Measurements from ENCODE around the gene CFAP251.

CFAP251 gene

GRCh38 chr12:122021822-122022392 lies 103.5 kb downstream of the CFAP251 start, which contains the start of gene BCL7A:
BCL7A (plus strand) TSS chr12:122021884; CDS start chr12:122022092, 208 bp downstream.
- no peaks in the 10 kb centered on the region for H3K36me3 ChIP-seq (ENCODE audit: control insufficient read depth, insufficient read depth, low read length)
- H3K27me3 ChIP-seq (ENCODE audit: control insufficient read depth, insufficient read depth, low read length) = peaks cover 9% of the 10 kb centered on the region
- H3K4me1 ChIP-seq (ENCODE audit: control insufficient read depth, insufficient read depth, low read length) = peaks cover 19% of the 10 kb centered on the region
- H3K9me3 ChIP-seq (ENCODE audit: control insufficient read depth, low read length) = no peaks in the 10 kb centered on the region
- peak within 1 kb of the TSS; percentile 41 for H3K4me3 ChIP-seq (ENCODE audit: low read length)
- H3K9ac ChIP-seq (ENCODE audit: low read length) = peak within 1 kb of the TSS; percentile 59

GRCh38 chr12:122022393-122023338 lies 104.3 kb downstream of the CFAP251 start:
- Histone ChIP-seq H3K9ac (ENCODE audit: low read length) (peak overlapping the region; percentile 59), H3K27me3 (ENCODE audit: control insufficient read depth, insufficient read depth, low read length) (peaks cover 9% of the 10 kb centered on the region), H3K4me3 (ENCODE audit: low read length) (peak overlapping the region; percentile 41), H3K9me3 (ENCODE audit: control insufficient read depth, low read length) (no peaks in the 10 kb centered on the region), H3K36me3 (ENCODE audit: control insufficient read depth, insufficient read depth, low read length) (no peaks in the 10 kb centered on the region), H3K4me1 (ENCODE audit: control insufficient read depth, insufficient read depth, low read length) (peaks cover 19% of the 10 kb centered on the region)

DNA sequence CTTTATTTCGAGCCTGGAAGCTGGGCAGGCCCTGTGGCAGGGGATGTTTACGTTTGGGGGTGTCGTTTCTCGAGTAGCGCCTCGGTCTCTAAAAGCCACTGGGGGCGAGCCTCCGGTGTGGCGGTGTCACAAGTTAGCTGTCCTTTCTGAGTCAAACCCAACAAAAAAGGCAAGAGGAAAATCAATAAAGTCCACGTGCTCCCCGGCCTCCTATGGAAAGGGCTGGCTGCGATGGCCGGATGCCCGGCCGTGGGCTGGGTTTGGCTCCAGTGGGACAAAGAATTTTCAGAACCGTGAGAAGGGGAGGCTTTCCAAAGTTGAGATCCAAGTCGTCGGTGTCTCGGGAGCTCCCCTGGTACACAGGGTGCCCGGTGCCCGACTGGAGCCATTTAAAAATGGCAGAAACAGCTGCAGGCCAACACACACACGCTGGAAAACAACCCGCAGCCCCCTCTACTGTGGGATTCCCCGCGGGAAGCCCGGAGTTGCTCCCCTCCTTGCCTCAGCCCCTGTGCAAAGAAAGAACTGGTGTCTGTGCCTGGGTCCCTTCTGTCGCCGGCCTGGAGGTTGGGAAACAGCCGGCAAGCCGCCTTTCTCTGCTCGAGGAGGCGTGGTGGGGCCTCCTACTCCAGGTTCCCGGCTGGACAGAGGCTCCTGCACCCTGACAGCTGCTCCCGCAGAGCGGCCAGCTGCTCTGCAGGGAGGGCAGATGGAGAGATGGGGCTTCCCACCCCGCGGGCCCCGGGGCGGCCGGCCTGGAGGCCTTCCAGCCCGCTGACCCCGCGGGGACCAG lies 105.1 kb downstream of the CFAP251 start:
- H3K9ac ChIP-seq (ENCODE audit: low read length) = peak overlapping the region; percentile 59
- H3K4me3 ChIP-seq (ENCODE audit: low read length) = peak overlapping the region; percentile 41
- peaks cover 19% of the 10 kb centered on the region for H3K4me1 ChIP-seq (ENCODE audit: control insufficient read depth, insufficient read depth, low read length)

DNA sequence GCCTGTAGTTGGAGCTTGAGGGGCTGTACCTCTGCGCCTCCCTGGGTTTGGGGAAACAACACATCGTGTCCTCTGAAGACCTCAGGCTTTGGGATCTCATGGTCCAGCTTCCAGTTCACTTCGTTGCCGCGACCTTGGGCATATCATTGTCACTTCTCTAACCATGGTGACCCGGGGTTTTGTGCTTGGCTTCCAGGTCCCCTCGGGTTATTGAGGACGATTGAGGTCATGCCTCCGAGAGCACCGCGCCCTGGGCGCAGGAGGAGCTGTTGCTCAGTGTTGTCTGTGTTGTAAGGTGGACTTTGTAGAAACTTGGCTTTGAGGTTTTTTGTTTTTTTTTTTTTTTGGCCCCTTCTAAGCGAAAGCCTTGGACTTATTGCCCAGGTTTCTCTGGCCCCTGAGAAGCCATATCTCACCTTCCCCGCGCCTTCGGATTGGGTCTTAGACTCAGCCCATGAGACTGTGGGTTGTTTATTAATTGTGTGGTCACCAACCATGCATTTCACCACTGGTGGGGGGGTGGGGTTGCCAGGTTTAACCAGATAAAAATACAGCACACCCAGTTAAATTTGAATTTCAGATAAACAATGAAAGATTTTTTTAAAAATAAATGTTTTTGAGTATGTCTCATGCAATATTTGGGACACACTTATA lies 105.9 kb downstream of the CFAP251 start:
- Histone ChIP-seq H3K4me3 (ENCODE audit: low read length) (peak overlapping the region; percentile 41), H3K4me1 (ENCODE audit: control insufficient read depth, insufficient read depth, low read length) (peaks cover 19% of the 10 kb centered on the region), H3K36me3 (ENCODE audit: control insufficient read depth, insufficient read depth, low read length) (no peaks in the 10 kb centered on the region), H3K27me3 (ENCODE audit: control insufficient read depth, insufficient read depth, low read length) (peaks cover 9% of the 10 kb centered on the region), H3K9ac (ENCODE audit: low read length) (peak overlapping the region; percentile 59), H3K9me3 (ENCODE audit: control insufficient read depth, low read length) (no peaks in the 10 kb centered on the region)

More for the DNA sequence above, 105.1 kb downstream of the CFAP251 start:
- Histone ChIP-seq H3K27me3 (ENCODE audit: control insufficient read depth, insufficient read depth, low read length) (peaks cover 9% of the 10 kb centered on the region), H3K9me3 (ENCODE audit: control insufficient read depth, low read length) (no peaks in the 10 kb centered on the region), H3K36me3 (ENCODE audit: control insufficient read depth, insufficient read depth, low read length) (no peaks in the 10 kb centered on the region)

GRCh38 chr12:122026706-122027333 lies 108.4 kb downstream of the CFAP251 start:
- Histone ChIP-seq H3K4me1 (ENCODE audit: control insufficient read depth, insufficient read depth, low read length) (peaks cover 11% of the 10 kb centered on the region), H3K36me3 (ENCODE audit: control insufficient read depth, insufficient read depth, low read length) (no peaks in the 10 kb centered on the region), H3K4me3 (ENCODE audit: low read length) (no peak overlapping the region), H3K9ac (ENCODE audit: low read length) (no peak overlapping the region), H3K9me3 (ENCODE audit: control insufficient read depth, low read length) (no peaks in the 10 kb centered on the region), H3K27me3 (ENCODE audit: control insufficient read depth, insufficient read depth, low read length) (no peaks in the 10 kb centered on the region)

DNA sequence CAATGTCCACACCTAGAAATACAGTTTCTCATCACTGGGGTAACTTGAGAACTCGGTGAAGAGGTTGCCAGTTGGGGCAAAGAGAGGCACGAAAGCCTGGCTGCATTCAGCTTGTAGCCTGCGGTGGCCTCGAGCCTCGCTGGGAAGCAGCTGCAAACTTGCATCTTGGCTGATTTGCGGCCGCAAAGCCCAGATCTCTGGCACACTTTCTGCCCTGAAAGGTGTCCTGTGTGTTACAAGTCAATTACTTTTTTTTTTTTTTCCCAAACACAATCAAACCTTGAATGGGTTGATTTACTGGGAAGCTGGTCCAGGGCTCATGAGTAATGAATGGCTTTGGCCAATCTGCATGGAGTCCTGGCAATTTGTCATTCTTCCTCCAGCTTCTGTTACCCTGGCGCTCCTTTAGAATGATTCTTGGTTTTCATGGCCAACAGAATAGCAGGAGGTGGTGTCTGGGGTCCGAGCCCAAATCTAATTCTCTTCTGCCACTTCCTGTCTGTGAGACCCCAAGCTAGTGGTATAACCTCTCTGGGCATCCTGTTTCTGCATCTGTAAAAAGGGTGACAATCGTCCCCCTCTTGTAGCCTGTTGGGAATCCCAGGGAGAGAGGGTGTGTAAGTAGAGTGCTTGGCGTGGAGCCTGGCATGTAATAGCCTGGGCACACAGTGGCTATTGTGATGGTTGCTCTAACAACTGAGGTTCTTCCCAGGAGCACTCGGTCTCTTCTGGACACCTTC lies 109.9 kb downstream of the CFAP251 start:
- Histone ChIP-seq H3K36me3 (ENCODE audit: control insufficient read depth, insufficient read depth, low read length) (no peaks in the 10 kb centered on the region), H3K9ac (ENCODE audit: low read length) (no peak overlapping the region), H3K9me3 (ENCODE audit: control insufficient read depth, low read length) (no peaks in the 10 kb centered on the region), H3K4me3 (ENCODE audit: low read length) (no peak overlapping the region), H3K4me1 (ENCODE audit: control insufficient read depth, insufficient read depth, low read length) (peaks cover 10% of the 10 kb centered on the region), H3K27me3 (ENCODE audit: control insufficient read depth, insufficient read depth, low read length) (no peaks in the 10 kb centered on the region)

DNA sequence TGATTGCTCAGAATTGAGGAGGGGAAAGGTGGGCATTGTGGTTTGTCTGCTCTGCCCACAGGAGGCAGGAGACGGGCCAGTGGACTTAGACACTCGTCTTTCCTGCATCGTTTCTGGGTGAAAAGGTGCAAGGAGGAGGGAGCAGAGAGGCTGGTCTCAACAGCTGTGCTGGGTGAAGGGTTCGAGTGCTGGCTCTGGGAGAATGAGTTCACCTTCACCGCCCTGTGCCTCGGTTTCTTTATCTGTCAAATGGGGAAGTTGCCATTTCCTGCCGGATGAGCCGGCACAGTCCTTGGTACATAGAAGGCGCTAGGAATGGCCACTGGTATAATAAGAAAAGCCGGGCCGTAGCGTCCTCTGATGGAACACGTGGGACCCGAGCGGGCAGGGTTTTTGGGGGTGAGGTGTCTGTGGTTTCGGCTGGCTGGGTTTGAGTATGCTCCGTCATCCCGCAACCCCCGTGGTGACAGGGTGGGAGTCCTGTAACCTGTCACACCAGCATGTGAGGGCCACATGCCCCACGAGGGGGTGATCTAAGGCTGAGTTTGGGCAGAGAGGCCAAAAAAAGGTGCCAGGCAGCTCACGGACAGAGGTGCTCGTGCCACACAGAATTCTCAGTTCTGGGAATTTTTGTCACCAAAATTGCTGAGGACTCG lies 110.6 kb downstream of the CFAP251 start:
- Histone ChIP-seq H3K9me3 (ENCODE audit: control insufficient read depth, low read length) (no peaks in the 10 kb centered on the region), H3K4me1 (ENCODE audit: control insufficient read depth, insufficient read depth, low read length) (peaks cover 3% of the 10 kb centered on the region)

DNA sequence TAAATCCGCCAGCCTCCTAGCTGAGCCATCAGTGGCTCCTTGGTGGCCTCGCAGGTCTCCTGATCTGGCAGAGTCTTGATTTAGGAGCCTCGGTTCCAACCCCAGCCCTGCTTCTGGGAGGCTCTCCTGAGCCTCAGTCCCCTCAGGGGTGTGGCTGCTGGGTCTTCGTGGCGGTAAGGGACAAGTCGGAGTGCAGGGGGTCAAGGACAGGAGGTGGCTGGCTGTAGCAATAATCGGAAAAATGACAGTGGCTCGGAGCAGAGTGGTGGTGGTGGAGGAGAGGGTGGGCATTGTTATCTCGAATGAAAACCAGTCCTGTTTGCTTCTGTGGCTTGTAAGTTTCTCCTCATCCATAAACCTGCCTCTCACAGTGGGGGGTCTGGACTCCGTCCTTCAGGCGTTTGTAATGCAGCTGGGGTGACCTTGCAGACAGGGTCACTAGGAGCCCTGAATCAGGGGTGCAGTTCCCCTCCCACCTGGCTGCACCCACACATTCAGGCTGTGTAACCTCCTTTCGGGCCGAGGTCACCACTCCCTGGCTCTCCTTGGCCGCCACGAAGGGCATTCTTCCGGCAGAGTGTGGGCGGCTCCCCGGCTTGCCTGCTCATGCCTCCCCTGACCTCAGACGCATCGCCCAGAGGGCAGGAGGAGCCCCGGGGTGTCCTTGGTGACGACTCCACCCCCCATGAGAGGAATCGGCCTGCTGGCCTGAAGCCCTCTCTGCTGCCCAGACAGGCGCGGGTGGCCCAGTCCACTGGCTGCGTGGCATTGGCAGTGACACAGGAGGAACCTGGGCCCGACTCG lies 111.4 kb downstream of the CFAP251 start:
- no peaks in the 10 kb centered on the region for H3K4me1 ChIP-seq (ENCODE audit: control insufficient read depth, insufficient read depth, low read length)
- H3K9ac ChIP-seq (ENCODE audit: low read length) = no peak overlapping the region
- no peaks in the 10 kb centered on the region for H3K27me3 ChIP-seq (ENCODE audit: control insufficient read depth, insufficient read depth, low read length)
- no peaks in the 10 kb centered on the region for H3K9me3 ChIP-seq (ENCODE audit: control insufficient read depth, low read length)
- H3K36me3 ChIP-seq (ENCODE audit: control insufficient read depth, insufficient read depth, low read length) = no peaks in the 10 kb centered on the region
- H3K4me3 ChIP-seq (ENCODE audit: low read length) = no peak overlapping the region

More for the DNA sequence above, 110.6 kb downstream of the CFAP251 start:
- Histone ChIP-seq H3K9ac (ENCODE audit: low read length) (no peak overlapping the region), H3K36me3 (ENCODE audit: control insufficient read depth, insufficient read depth, low read length) (no peaks in the 10 kb centered on the region), H3K27me3 (ENCODE audit: control insufficient read depth, insufficient read depth, low read length) (no peaks in the 10 kb centered on the region), H3K4me3 (ENCODE audit: low read length) (no peak overlapping the region)

- H3K27me3 ChIP-seq (ENCODE audit: control insufficient read depth, insufficient read depth, low read length) = no peaks in the 10 kb centered on the region
- no peak overlapping the region for H3K9ac ChIP-seq (ENCODE audit: low read length)
- H3K36me3 ChIP-seq (ENCODE audit: control insufficient read depth, insufficient read depth, low read length) = no peaks in the 10 kb centered on the region
- H3K4me3 ChIP-seq (ENCODE audit: low read length) = no peak overlapping the region
- no peaks in the 10 kb centered on the region for H3K9me3 ChIP-seq (ENCODE audit: control insufficient read depth, low read length)
- no peaks in the 10 kb centered on the region for H3K4me1 ChIP-seq (ENCODE audit: control insufficient read depth, insufficient read depth, low read length)
Measured at GRCh38 chr12:122030424-122031035, 112.1 kb downstream of the CFAP251 start.
